SU-DHL-6 (cell line): Measurements from ENCODE around the gene MGAT5.

Experiments used
- H2AFZ ChIP-seq: fragments of 200-600 bp; sonication (generic); 2 replicates; pipeline ENCODE4 v1.6.1; 2014; ENCODE audit warnings: low read depth, mild to moderate bottlenecking, moderate library complexity, mixed read lengths, antibody characterized with exemption, low read length; ENCODE audit not compliant: severe bottlenecking
- H3F3A ChIP-seq: fragments of 200-600 bp; shearing (Covaris generic); 2 replicates; pipeline ENCODE4 v1.6.0; 2016; ENCODE audit warnings: antibody characterized with exemption, mild to moderate bottlenecking; ENCODE audit not compliant: insufficient read depth
- H3K27ac ChIP-seq: fragments of 200-600 bp; sonication (generic); 2 replicates; pipeline ENCODE4 v1.5.1; 2016; ENCODE audit warnings: low read depth, mild to moderate bottlenecking, low read length, moderate library complexity, mixed read lengths
- H3K27me3 ChIP-seq: fragments of 200-600 bp; sonication (generic), shearing (Covaris generic); 2 replicates; pipeline ENCODE4 v1.6.0; 2014; ENCODE audit warnings: mild to moderate bottlenecking, low read length
- H3K36me3 ChIP-seq: fragments of 200-600 bp; sonication (generic); 2 replicates; pipeline ENCODE4 v1.6.1; 2014; ENCODE audit warnings: mild to moderate bottlenecking, low read length, mixed read lengths
- H3K4me2 ChIP-seq: fragments of 300-600, 200-600 bp; shearing (Covaris generic), sonication (generic); 2 replicates; pipeline ENCODE4 v1.6.0; 2014; ENCODE audit warnings: low read length, low read depth, mild to moderate bottlenecking; ENCODE audit not compliant: poor library complexity, severe bottlenecking
- H3K4me3 ChIP-seq: fragments of 200-600 bp; sonication (generic); 2 replicates; pipeline ENCODE4 v1.5.1; 2014; ENCODE audit warnings: antibody characterized with exemption, low read length, mild to moderate bottlenecking, mixed read lengths; ENCODE audit not compliant: insufficient read depth, poor library complexity, severe bottlenecking
- H3K79me2 ChIP-seq: fragments of 200-600 bp; sonication (generic); 2 replicates; pipeline ENCODE4 v1.6.1; 2014; ENCODE audit warnings: mild to moderate bottlenecking, low read length, moderate library complexity; ENCODE audit not compliant: insufficient read depth
- H3K9ac ChIP-seq: fragments of 200-600 bp; sonication (generic); 2 replicates; pipeline ENCODE4 v1.7.0; 2014; ENCODE audit warnings: mild to moderate bottlenecking, low read length
- H3K9me2 ChIP-seq: fragments of 200-600 bp; sonication (generic); replicated peaks from 2 replicates; pipeline ENCODE4 v1.6.1; 2014; ENCODE audit warnings: low read length; ENCODE audit not compliant: insufficient read depth
- H3K9me3 ChIP-seq: fragments of 200-600 bp; sonication (generic); 2 replicates; pipeline ENCODE4 v1.6.1; 2014; ENCODE audit warnings: low read length, mixed read lengths; ENCODE audit not compliant: insufficient read depth
- H4K20me1 ChIP-seq: fragments of 200-600 bp; sonication (generic); 2 replicates; pipeline ENCODE4 v1.6.1; 2014; ENCODE audit warnings: low read depth, mild to moderate bottlenecking, antibody characterized with exemption, low read length, moderate library complexity, mixed read lengths
- EZH2phosphoT487 ChIP-seq: fragments of 200-600 bp; sonication (generic), shearing (Covaris generic); conservative IDR thresholded peaks from 2 replicates; pipeline ENCODE4 v1.6.1; 2018; ENCODE audit warnings: mild to moderate bottlenecking, antibody characterized with exemption, low read length, moderate library complexity, mixed read lengths
- TF ChIP-seq, protein P1 (sequence below): fragments of 200-600 bp; sonication (generic); IDR thresholded peaks from one replicate; pipeline ENCODE4 v1.5.1; 2017; ENCODE audit warnings: antibody characterized with exemption, mild to moderate bottlenecking, low read length, moderate library complexity; ENCODE audit not compliant: insufficient read depth, poor library complexity, severe bottlenecking

The MGAT5 gene

GRCh38 chr2:134357814-134358213 is 103.9 kb downstream of the MGAT5 start:
- Histone ChIP-seq H3K9ac (no peak overlapping the region), H3K9me3 (no peaks in the 10 kb centered on the region), H3K27ac (no peak overlapping the region), H3K27me3 (no peaks in the 10 kb centered on the region), H2AFZ (no peak overlapping the region), H4K20me1 (no peaks in the 10 kb centered on the region), H3K9me2 (no peaks in the 10 kb centered on the region), H3K4me3 (no peak overlapping the region), H3K36me3 (no peaks in the 10 kb centered on the region), H3K4me2 (no peak overlapping the region), H3K79me2 (no peaks in the 10 kb centered on the region), H3F3A (no peaks in the 10 kb centered on the region)
- TF ChIP-seq, protein P1, sequence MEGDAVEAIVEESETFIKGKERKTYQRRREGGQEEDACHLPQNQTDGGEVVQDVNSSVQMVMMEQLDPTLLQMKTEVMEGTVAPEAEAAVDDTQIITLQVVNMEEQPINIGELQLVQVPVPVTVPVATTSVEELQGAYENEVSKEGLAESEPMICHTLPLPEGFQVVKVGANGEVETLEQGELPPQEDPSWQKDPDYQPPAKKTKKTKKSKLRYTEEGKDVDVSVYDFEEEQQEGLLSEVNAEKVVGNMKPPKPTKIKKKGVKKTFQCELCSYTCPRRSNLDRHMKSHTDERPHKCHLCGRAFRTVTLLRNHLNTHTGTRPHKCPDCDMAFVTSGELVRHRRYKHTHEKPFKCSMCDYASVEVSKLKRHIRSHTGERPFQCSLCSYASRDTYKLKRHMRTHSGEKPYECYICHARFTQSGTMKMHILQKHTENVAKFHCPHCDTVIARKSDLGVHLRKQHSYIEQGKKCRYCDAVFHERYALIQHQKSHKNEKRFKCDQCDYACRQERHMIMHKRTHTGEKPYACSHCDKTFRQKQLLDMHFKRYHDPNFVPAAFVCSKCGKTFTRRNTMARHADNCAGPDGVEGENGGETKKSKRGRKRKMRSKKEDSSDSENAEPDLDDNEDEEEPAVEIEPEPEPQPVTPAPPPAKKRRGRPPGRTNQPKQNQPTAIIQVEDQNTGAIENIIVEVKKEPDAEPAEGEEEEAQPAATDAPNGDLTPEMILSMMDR = no peak
- TF ChIP-seq EZH2phosphoT487 = no peak

DNA sequence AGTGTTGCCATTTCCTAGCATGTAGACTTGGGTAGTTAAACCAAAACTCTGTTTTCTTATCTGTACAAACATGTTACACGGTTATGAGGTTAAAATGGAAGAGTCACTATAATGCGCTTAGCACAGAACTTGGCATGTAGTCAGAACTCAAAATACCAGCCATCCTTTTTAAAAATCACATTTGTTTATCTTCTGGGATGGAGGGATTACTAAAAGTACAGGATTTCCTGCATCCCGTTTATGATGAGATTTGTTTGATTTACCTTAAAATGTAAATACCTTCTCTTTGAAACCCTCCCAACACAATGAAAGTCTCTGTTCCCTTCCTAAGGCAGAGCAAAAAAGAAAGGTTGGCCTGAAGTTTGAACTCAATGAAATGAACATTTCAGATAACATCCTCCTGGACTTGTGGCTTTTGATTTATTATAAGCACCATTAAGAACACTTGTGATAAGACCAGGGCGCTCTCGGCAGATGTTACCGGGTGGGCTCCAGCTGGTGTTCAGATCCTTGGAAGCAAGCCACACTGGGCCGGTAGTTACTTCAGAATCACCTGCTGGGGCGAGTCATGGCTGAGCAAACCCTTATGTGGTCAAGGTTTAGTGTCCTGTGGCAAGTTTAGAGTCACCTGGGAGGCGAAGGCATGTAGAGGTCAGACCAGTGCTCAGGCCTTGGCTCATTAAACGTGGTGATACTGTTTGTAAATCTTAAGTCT is 105.7 kb downstream of the MGAT5 start:
- no peak for TF ChIP-seq EZH2phosphoT487
- TF ChIP-seq, protein P1 = no peak
- no peak overlapping the region for H2AFZ ChIP-seq
- no peak overlapping the region for H3K27ac ChIP-seq
- H3K4me2 ChIP-seq = no peak overlapping the region
- H3K27me3 ChIP-seq = no peaks in the 10 kb centered on the region
- H3K79me2 ChIP-seq = no peaks in the 10 kb centered on the region
- H3K9me2 ChIP-seq = no peaks in the 10 kb centered on the region
- H3K9me3 ChIP-seq = no peaks in the 10 kb centered on the region
- no peaks in the 10 kb centered on the region for H4K20me1 ChIP-seq
- H3F3A ChIP-seq = no peaks in the 10 kb centered on the region
- H3K36me3 ChIP-seq = no peaks in the 10 kb centered on the region
- H3K9ac ChIP-seq = no peak overlapping the region
- H3K4me3 ChIP-seq = no peak overlapping the region

DNA sequence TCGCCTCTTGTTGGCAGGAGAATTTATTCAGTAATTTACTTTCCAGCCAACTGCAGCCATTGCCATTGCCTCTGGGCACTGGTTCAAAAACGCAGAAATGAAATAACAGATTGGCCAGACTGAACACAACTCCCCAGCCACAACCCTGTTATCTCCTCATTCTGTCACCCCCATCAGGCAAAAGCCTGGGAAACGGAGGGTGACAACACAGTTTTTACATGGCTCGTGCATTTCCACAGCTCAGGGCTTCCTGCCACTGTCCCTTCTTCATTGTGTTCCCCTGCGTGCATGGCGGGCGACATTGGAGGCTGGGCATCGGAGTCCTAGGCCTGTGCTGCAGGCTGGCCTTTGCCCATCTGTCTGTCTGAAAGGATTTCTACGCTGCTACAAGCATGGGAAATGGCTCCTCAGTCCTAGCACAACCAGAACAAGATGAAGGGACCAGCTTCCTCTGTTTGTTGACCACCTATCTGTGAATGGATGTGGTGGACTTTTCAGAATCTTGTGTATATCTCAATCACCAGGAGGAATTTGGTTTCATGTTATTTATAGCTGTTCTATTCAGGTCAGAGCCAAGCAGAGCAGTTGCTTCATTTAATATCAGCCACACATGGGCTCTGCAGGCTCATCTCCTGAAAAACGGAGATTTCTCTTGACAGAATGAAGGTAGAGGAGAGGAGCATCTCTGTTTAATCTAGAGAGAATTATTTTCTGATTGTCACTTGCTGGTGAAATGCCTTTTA is 107.0 kb downstream of the MGAT5 start:
- H3K36me3 ChIP-seq = no peaks in the 10 kb centered on the region
- H4K20me1 ChIP-seq = no peaks in the 10 kb centered on the region
- no peak overlapping the region for H2AFZ ChIP-seq
- no peaks in the 10 kb centered on the region for H3K9me2 ChIP-seq
- H3F3A ChIP-seq = no peaks in the 10 kb centered on the region
- no peak overlapping the region for H3K27ac ChIP-seq
- H3K9ac ChIP-seq = no peak overlapping the region
- no peaks in the 10 kb centered on the region for H3K79me2 ChIP-seq
- H3K4me3 ChIP-seq = no peak overlapping the region
- no peak overlapping the region for H3K4me2 ChIP-seq
- H3K9me3 ChIP-seq = no peaks in the 10 kb centered on the region
- no peak for TF ChIP-seq EZH2phosphoT487
- TF ChIP-seq, protein P1 = no peak
- H3K27me3 ChIP-seq = no peaks in the 10 kb centered on the region
